ENCODE data around the gene TMEM200B. TPM values are rescaled to one million over a fixed set of nuclear protein-coding genes. Genes with fewer than 3 reads are reported as not detected.

The TMEM200B gene
- 3.7 and 3.8 TPM in 2 replicates for total RNA-seq
- long read RNA-seq, partial matches to known transcripts: 0 of 3 reads
- long read RNA-seq, other reads (novel, unspliced or antisense): 3 of 3 reads

- DNase-seq (ENCODE audit: low read depth, low spot score): no peak
- Mint-ChIP-seq H3K36me3 (ENCODE audit: low read depth) (peaks cover 6% of the 10 kb centered on the region), H3K27ac (ENCODE audit: unreplicated experiment) (no peak within 1 kb of the TSS), H3K9me3 (no peaks in the 10 kb centered on the region), H3K27me3 (ENCODE audit: low read depth) (peaks cover 44% of the 10 kb centered on the region), H3K4me1 (peaks cover 11% of the 10 kb centered on the region), H3K4me3 (peak within 1 kb of the TSS; percentile 83)
- TF ChIP-seq CTCF (conservative IDR thresholded peaks at IDR 0.05): no peak
Observed at GRCh38 chr1:29123887-29124365, at the start of gene TMEM200B. Gene TMEM200B (minus strand): TSS chr1:29123903. CDS start chr1:29121828, 2,075 bp downstream.

- TF ChIP-seq CTCF (conservative IDR thresholded peaks at IDR 0.05): no peak
- H3K4me3 Mint-ChIP-seq: no peak overlapping the region
- DNase-seq (ENCODE audit: low read depth, low spot score): no peak
- H3K27ac Mint-ChIP-seq (ENCODE audit: unreplicated experiment): no peak overlapping the region
- peaks cover 13% of the 10 kb centered on the region for H3K36me3 Mint-ChIP-seq (ENCODE audit: low read depth)
- no peaks in the 10 kb centered on the region for H3K27me3 Mint-ChIP-seq (ENCODE audit: low read depth)
- H3K9me3 Mint-ChIP-seq: no peaks in the 10 kb centered on the region
- H3K4me1 Mint-ChIP-seq: peaks cover 36% of the 10 kb centered on the region
Observed at GRCh38 chr1:29172415-29172939, 48.8 kb upstream of the TMEM200B start.

GRCh38 chr1:29171521-29171920, 47.8 kb upstream of the TMEM200B start:
- Mint-ChIP-seq H3K27ac (ENCODE audit: unreplicated experiment) (no peak overlapping the region), H3K9me3 (no peaks in the 10 kb centered on the region), H3K4me1 (peaks cover 30% of the 10 kb centered on the region), H3K36me3 (ENCODE audit: low read depth) (peaks cover 9% of the 10 kb centered on the region), H3K4me3 (no peak overlapping the region), H3K27me3 (ENCODE audit: low read depth) (no peaks in the 10 kb centered on the region)
- no peak for TF ChIP-seq CTCF (conservative IDR thresholded peaks at IDR 0.05)
- DNase-seq (ENCODE audit: low read depth, low spot score): no peak

GRCh38 chr1:29171089-29171488, 47.4 kb upstream of the TMEM200B start:
- TF ChIP-seq CTCF (conservative IDR thresholded peaks at IDR 0.05): no peak
- Mint-ChIP-seq H3K27me3 (ENCODE audit: low read depth) (no peaks in the 10 kb centered on the region), H3K4me1 (peaks cover 27% of the 10 kb centered on the region), H3K9me3 (no peaks in the 10 kb centered on the region), H3K36me3 (ENCODE audit: low read depth) (peaks cover 7% of the 10 kb centered on the region), H3K27ac (ENCODE audit: unreplicated experiment) (no peak overlapping the region), H3K4me3 (no peak overlapping the region)
- DNase-seq (ENCODE audit: low read depth, low spot score): no peak

- no peak overlapping the region for H3K27ac Mint-ChIP-seq (ENCODE audit: unreplicated experiment)
- no peaks in the 10 kb centered on the region for H3K27me3 Mint-ChIP-seq (ENCODE audit: low read depth)
- peaks cover 35% of the 10 kb centered on the region for H3K4me1 Mint-ChIP-seq
- no peak for DNase-seq (ENCODE audit: low read depth, low spot score)
- H3K36me3 Mint-ChIP-seq (ENCODE audit: low read depth): peaks cover 10% of the 10 kb centered on the region
- no peak for TF ChIP-seq CTCF (conservative IDR thresholded peaks at IDR 0.05)
- H3K4me3 Mint-ChIP-seq: no peak overlapping the region
- H3K9me3 Mint-ChIP-seq: no peaks in the 10 kb centered on the region
Observed at GRCh38 chr1:29169976-29170375, 46.3 kb upstream of the TMEM200B start.
